Endothelial cell of umbilical vein (primary cell): ENCODE measurements around the gene PRKAG2. TPM values are rescaled to one million over a fixed set of nuclear protein-coding genes. Genes with fewer than 3 reads are reported as not detected.

Source experiments
- BruUV-seq: library from RNA; stranded (reverse); fragments of 400-500 nt; replicated peaks from 2 replicates; lab custom pipeline; 2021; lab: Mats Ljungman, UMichigan
- CTCF ChIA-PET: fragments of 300-600, 350-600 bp; sonication (Branson Sonifier 250); formaldehyde crosslinking; loops from one replicate; lab custom pipeline; 2021; ENCODE audit warnings: antibody characterized with exemption, inconsistent platforms; lab: Charles Lee
- POLR2A ChIA-PET: fragments of 300-600, 350-600 bp; sonication (Branson Sonifier 250); formaldehyde crosslinking; loops from one replicate; lab custom pipeline; 2021; ENCODE audit warnings: antibody characterized with exemption, inconsistent platforms; lab: Charles Lee
- DNase-seq: peaks from one replicate; pipeline ENCODE4 v3.0.0-alpha.2; 2011; ENCODE audit warnings: low read depth, low spot score
- FAIRE-seq: peaks from 2 replicates; lab custom pipeline; 2011; peaks lifted over from hg19 to GRCh38; lab: Jason Lieb, UNC
- H2AFZ ChIP-seq: 2 replicates; pipeline ENCODE4 v1.6.0; 2012; ENCODE audit warnings: low read depth, low read length, control low read depth, inconsistent platforms
- H3K27ac ChIP-seq: 2 replicates; pipeline ENCODE4 v1.5.1; 2011; ENCODE audit warnings: low read depth, mild to moderate bottlenecking, control low read depth, low read length, moderate library complexity; ENCODE audit not compliant: insufficient read depth
- H3K27me3 ChIP-seq, 2 experiments: 2 replicates each; pipeline versions ENCODE4 v1.6.0 to v1.6.1; 2011; ENCODE audit warnings: low read length in 2 of 2, mixed read lengths in 1 of 2; ENCODE audit not compliant: control insufficient read depth in 2 of 2, insufficient read depth in 2 of 2
- H3K36me3 ChIP-seq, 2 experiments: 2 replicates in 1 of 2; 3 replicates in 1 of 2; pipeline ENCODE4 v1.5.1; 2011; ENCODE audit warnings: low read length in 2 of 2, mild to moderate bottlenecking in 1 of 2, moderate library complexity in 1 of 2; ENCODE audit not compliant: control insufficient read depth in 2 of 2, insufficient read depth in 2 of 2; ENCODE audit errors: extremely low read depth in 1 of 2
- H3K4me1 ChIP-seq: 3 replicates; pipeline ENCODE4 v1.5.1; 2011; ENCODE audit warnings: mild to moderate bottlenecking, low read length; ENCODE audit not compliant: control insufficient read depth, insufficient read depth; ENCODE audit errors: extremely low read depth
- H3K4me2 ChIP-seq: 2 replicates; pipeline ENCODE4 v1.6.1; 2011; ENCODE audit warnings: low read length, control low read depth, mixed read lengths; ENCODE audit not compliant: insufficient read depth
- H3K4me3 ChIP-seq, 3 experiments: fragments of 200-600 bp in 1 of 3; sonication (generic), shearing (Covaris generic) in 1 of 3; replicated peaks in 1 of 3; 2 replicates each; pipeline ENCODE4 v1.5.1; 2011 to 2016; ENCODE audit warnings: control low read depth in 3 of 3, low read length in 3 of 3, mild to moderate bottlenecking in 2 of 3, inconsistent platforms in 1 of 3, low read depth in 1 of 3, moderate library complexity in 1 of 3; ENCODE audit not compliant: insufficient read depth in 1 of 3
- H3K79me2 ChIP-seq: 2 replicates; pipeline ENCODE4 v1.6.0; 2012; ENCODE audit warnings: low read length, inconsistent platforms; ENCODE audit not compliant: control insufficient read depth, insufficient read depth
- H3K9ac ChIP-seq: replicated peaks from 2 replicates; pipeline ENCODE3; 2011; ENCODE audit warnings: low read length, control low read depth; ENCODE audit not compliant: insufficient read depth; ENCODE audit errors: extremely low read depth
- H3K9me1 ChIP-seq: replicated peaks from 3 replicates; pipeline ENCODE4 v1.6.0; 2011; ENCODE audit warnings: mild to moderate bottlenecking, low read length; ENCODE audit not compliant: control insufficient read depth, insufficient read depth; ENCODE audit errors: extremely low read depth
- H3K9me3 ChIP-seq: replicated peaks from 2 replicates; pipeline ENCODE4 v1.5.1; 2012; ENCODE audit warnings: low read length, inconsistent platforms; ENCODE audit not compliant: control insufficient read depth, insufficient read depth
- H4K20me1 ChIP-seq: replicated peaks from 2 replicates; pipeline ENCODE3; 2011; ENCODE audit warnings: mild to moderate bottlenecking, low read length; ENCODE audit not compliant: control insufficient read depth, insufficient read depth; ENCODE audit errors: extremely low read depth
- CTCF ChIP-seq, 2 donors: IDR thresholded peaks; 1 replicate in 1 of 2; 2 replicates in 1 of 2; pipeline ENCODE4 v1.5.1; 2011; ENCODE audit warnings: low read length in 2 of 2, mild to moderate bottlenecking in 2 of 2, moderate library complexity in 2 of 2, control low read depth in 1 of 2, inconsistent platforms in 1 of 2, low read depth in 1 of 2; ENCODE audit not compliant: insufficient read depth in 1 of 2; ENCODE audit errors: extremely low read depth in 1 of 2
- EZH2 ChIP-seq: IDR thresholded peaks from 2 replicates; pipeline ENCODE4 v1.6.1; 2012; ENCODE audit warnings: borderline replicate concordance, low read depth, mild to moderate bottlenecking, moderate library complexity, low read length, inconsistent platforms; ENCODE audit not compliant: severe bottlenecking
- FOS ChIP-seq: IDR thresholded peaks from 2 replicates; pipeline ENCODE4 v1.6.1; 2011; ENCODE audit warnings: mild to moderate bottlenecking, low read length, moderate library complexity, borderline replicate concordance; ENCODE audit not compliant: insufficient read depth
- GATA2 ChIP-seq: IDR thresholded peaks from 2 replicates; pipeline ENCODE4 v1.7.0; 2011; ENCODE audit warnings: low read depth, mild to moderate bottlenecking, moderate library complexity, mixed read lengths, low read length; ENCODE audit not compliant: insufficient read length, insufficient read depth
- JUN ChIP-seq: IDR thresholded peaks from 2 replicates; pipeline ENCODE4 v1.6.1; 2011; ENCODE audit warnings: borderline replicate concordance, low read depth; ENCODE audit not compliant: insufficient read length, insufficient read depth
- MYC ChIP-seq: IDR thresholded peaks from one replicate; pipeline ENCODE4 v1.6.1; 2011; ENCODE audit warnings: mild to moderate bottlenecking, low read depth, low read length
- POLR2A ChIP-seq: IDR thresholded peaks from 2 replicates; pipeline ENCODE4 v1.6.1; 2012; ENCODE audit warnings: low read depth, mild to moderate bottlenecking, control low read depth, low read length
- POLR2AphosphoS5 ChIP-seq: IDR thresholded peaks from 2 replicates; pipeline ENCODE4 v1.6.1; 2012; ENCODE audit warnings: low read depth, mild to moderate bottlenecking, control low read depth, low read length, moderate library complexity; ENCODE audit not compliant: insufficient read depth
- dilution Hi-C: fragments of 300-500 bp; cut with MboI; formaldehyde crosslinking; loops from one replicate; pipeline ENCODE4 v1.15.0; 2019; ENCODE audit warnings: low sequenced_read_pairs; ENCODE audit not compliant: extremely low pct_ligation_motif_present
- intact Hi-C: fragments of 100-400 bp; cut with micrococcal nuclease; formaldehyde crosslinking; loops from one replicate; pipeline ENCODE4 v1.10.0; 2022
- polyA plus RNA-seq, 4 experiments: library from polyadenylated mRNA; depleted of rRNA in 3 of 4; stranded (reverse) in 3 of 4; unstranded in 1 of 4; fragments of >200 nt; gene quantifications; 2 replicates each; pipeline versions ENCODE4 v1.2.1 to v1.2.3, GENCODE V29; 2011 to 2012; ENCODE audit warnings: missing spikeins in 1 of 4
- total RNA-seq: library from RNA; stranded (reverse); gene quantifications from 2 replicates; pipeline ENCODE4 v1.2.3, GENCODE V29; 2021
- TF ChIP-seq, protein P1 (sequence below): IDR thresholded peaks from 2 replicates; pipeline ENCODE4 v1.6.1; 2011; ENCODE audit not compliant: insufficient read depth, insufficient read length

Gene PRKAG2
- total and polyA plus RNA-seq, 2 donors (not counting 3 experiments of a cell fraction or from before 2014, with no cell fraction given) = 19.3 to 51.5 TPM

DNA sequence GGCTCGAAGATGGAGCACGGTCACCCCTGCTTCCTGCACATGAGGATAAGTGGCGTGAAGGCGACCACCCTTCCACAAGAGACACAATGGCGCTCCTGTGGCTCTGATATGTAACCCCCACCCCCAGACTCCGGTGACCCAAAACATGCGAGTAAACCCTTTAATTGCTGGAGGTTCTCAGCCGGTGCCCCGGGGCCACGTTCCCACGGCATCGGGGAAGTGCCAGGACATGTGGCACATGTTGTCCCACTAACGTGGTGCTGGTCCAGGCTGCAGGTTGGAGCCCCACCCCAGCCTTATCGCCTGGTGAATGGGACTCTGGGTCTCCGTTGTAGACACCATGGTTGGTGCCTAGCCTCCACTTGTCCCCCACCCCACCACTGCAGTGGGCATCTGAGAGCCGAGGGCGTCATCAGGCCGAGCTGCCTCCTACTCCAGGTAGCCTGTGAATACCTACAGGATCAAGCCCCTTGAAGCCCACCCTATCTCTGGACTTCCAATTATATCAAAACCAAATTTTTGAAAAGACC is 132.8 kb downstream of the PRKAG2 start:
- intact Hi-C loops = no loop called here
- H3K4me2 ChIP-seq = no peak overlapping the region
- no peaks in the 10 kb centered on the region for H3K9me3 ChIP-seq
- DNase-seq (no peak), FAIRE-seq (no peak)
- ChIA-PET CTCF (interaction anchor here (4.0 kb wide), 1 partner anchor 10 kb away, joined by 20 read pairs; no protein-coding TSS in a partner anchor), POLR2A (no interaction called here)
- H3K79me2 ChIP-seq = no peaks in the 10 kb centered on the region
- BruUV-seq = no TSS peak
- H4K20me1 ChIP-seq = no peaks in the 10 kb centered on the region
- H3K9ac ChIP-seq = no peak overlapping the region
- peaks cover 14% of the 10 kb centered on the region for H3K4me1 ChIP-seq
- no peaks in the 10 kb centered on the region for H3K36me3 ChIP-seq
- no peak overlapping the region for H3K27ac ChIP-seq
- H3K9me1 ChIP-seq = no peaks in the 10 kb centered on the region
- peak overlapping the region; percentile 89 for H2AFZ ChIP-seq
- TF ChIP-seq EZH2 = no peak
- no peak for TF ChIP-seq FOS
- no peak for TF ChIP-seq GATA2
- no peak for TF ChIP-seq MYC
- TF ChIP-seq, protein P1, sequence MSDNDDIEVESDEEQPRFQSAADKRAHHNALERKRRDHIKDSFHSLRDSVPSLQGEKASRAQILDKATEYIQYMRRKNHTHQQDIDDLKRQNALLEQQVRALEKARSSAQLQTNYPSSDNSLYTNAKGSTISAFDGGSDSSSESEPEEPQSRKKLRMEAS = no peak
- TF ChIP-seq JUN = no peak
- no peak for TF ChIP-seq POLR2A
- no peak for TF ChIP-seq POLR2AphosphoS5
- TF ChIP-seq CTCF (IDR thresholded peaks at IDR 0.05; ENCODE audit: extremely low read depth in 1 of 2, insufficient read depth in 1 of 2, low read depth in 1 of 2, low read length in 2 of 2) = no peak
- no peaks in the 10 kb centered on the region for H3K27me3 ChIP-seq
- dilution Hi-C loops = no loop called here
- H3K4me3 ChIP-seq = no peak overlapping the region
